KOPT-K1 (cell line): ENCODE measurements around the gene PTPRN2.
A peak's percentile ranks its signal among the peaks of the same experiment; 100 is the strongest.

ENCODE experiments used
- H3K27ac ChIP-seq: fragments of 200-600 bp; sonication (generic); 2 replicates; pipeline ENCODE4 v1.5.1; 2016; ENCODE audit warnings: antibody characterized with exemption, mild to moderate bottlenecking, low read depth, low read length; ENCODE audit not compliant: poor library complexity, severe bottlenecking
- H3K36me3 ChIP-seq: fragments of 200-600 bp; sonication (generic); 2 replicates; pipeline ENCODE4 v1.5.1; 2017; ENCODE audit warnings: antibody characterized with exemption, mild to moderate bottlenecking, low read length, moderate library complexity; ENCODE audit not compliant: insufficient read depth
- H3K9me3 ChIP-seq: fragments of 200-600 bp; sonication (generic); 2 replicates; pipeline ENCODE4 v1.5.1; 2017; ENCODE audit warnings: antibody characterized with exemption, low read length, mild to moderate bottlenecking; ENCODE audit not compliant: insufficient read depth, poor library complexity, severe bottlenecking

PTPRN2 gene

GRCh38 chr7:157875230-157876179, 712.1 kb downstream of the PTPRN2 start:
- Histone ChIP-seq H3K36me3 (no peaks in the 10 kb centered on the region), H3K9me3 (peaks cover 12% of the 10 kb centered on the region), H3K27ac (peak overlapping the region; percentile 57)

GRCh38 chr7:157874870-157875229, 712.8 kb downstream of the PTPRN2 start:
- H3K9me3 ChIP-seq: peaks cover 6% of the 10 kb centered on the region
- H3K27ac ChIP-seq: peak overlapping the region; percentile 57
- no peaks in the 10 kb centered on the region for H3K36me3 ChIP-seq

- Histone ChIP-seq H3K9me3 (peaks cover 2% of the 10 kb centered on the region), H3K27ac (peak overlapping the region; percentile 57), H3K36me3 (no peaks in the 10 kb centered on the region)
These were observed 713.3 kb downstream of the PTPRN2 start for GRCh38 chr7:157874208-157874816.

GRCh38 chr7:157873664-157874063, 714.0 kb downstream of the PTPRN2 start:
- Histone ChIP-seq H3K36me3 (no peaks in the 10 kb centered on the region), H3K27ac (no peak overlapping the region), H3K9me3 (peaks cover 3% of the 10 kb centered on the region)

- no peak overlapping the region for H3K27ac ChIP-seq
- H3K36me3 ChIP-seq: no peaks in the 10 kb centered on the region
- H3K9me3 ChIP-seq: peaks cover 7% of the 10 kb centered on the region
These were observed 714.4 kb downstream of the PTPRN2 start for GRCh38 chr7:157873181-157873580.

- Histone ChIP-seq H3K27ac (no peak overlapping the region), H3K9me3 (peaks cover 14% of the 10 kb centered on the region), H3K36me3 (no peaks in the 10 kb centered on the region)
These were observed 715.2 kb downstream of the PTPRN2 start for GRCh38 chr7:157872447-157872846.

GRCh38 chr7:157871681-157872080, 715.9 kb downstream of the PTPRN2 start:
- Histone ChIP-seq H3K27ac (no peak overlapping the region), H3K9me3 (peaks cover 17% of the 10 kb centered on the region), H3K36me3 (no peaks in the 10 kb centered on the region)

- H3K36me3 ChIP-seq: no peaks in the 10 kb centered on the region
- H3K27ac ChIP-seq: no peak overlapping the region
- peaks cover 17% of the 10 kb centered on the region for H3K9me3 ChIP-seq
These were observed 716.9 kb downstream of the PTPRN2 start for GRCh38 chr7:157870644-157871290.

- Histone ChIP-seq H3K9me3 (peaks cover 17% of the 10 kb centered on the region), H3K36me3 (no peaks in the 10 kb centered on the region), H3K27ac (no peak overlapping the region)
These were observed 717.8 kb downstream of the PTPRN2 start for GRCh38 chr7:157869793-157870192.

- peaks cover 17% of the 10 kb centered on the region for H3K9me3 ChIP-seq
- no peak overlapping the region for H3K27ac ChIP-seq
- no peaks in the 10 kb centered on the region for H3K36me3 ChIP-seq
These were observed 719.8 kb downstream of the PTPRN2 start for GRCh38 chr7:157867685-157868305.

GRCh38 chr7:157866336-157866924, 721.2 kb downstream of the PTPRN2 start:
- Histone ChIP-seq H3K36me3 (no peaks in the 10 kb centered on the region), H3K27ac (no peak overlapping the region), H3K9me3 (peaks cover 17% of the 10 kb centered on the region)

- Histone ChIP-seq H3K36me3 (no peaks in the 10 kb centered on the region), H3K9me3 (peaks cover 17% of the 10 kb centered on the region), H3K27ac (no peak overlapping the region)
These were observed 722.1 kb downstream of the PTPRN2 start for GRCh38 chr7:157865351-157866165.

- H3K27ac ChIP-seq: no peak overlapping the region
- peaks cover 17% of the 10 kb centered on the region for H3K9me3 ChIP-seq
- no peaks in the 10 kb centered on the region for H3K36me3 ChIP-seq
These were observed 722.7 kb downstream of the PTPRN2 start for GRCh38 chr7:157864911-157865310.
